Esophagus squamous epithelium (tissue), 4 donors: ENCODE results near the gene MROH2A.
A peak's percentile ranks its signal among the peaks of the same experiment; 100 is the strongest.

Experiments used
- CTCF ChIP-seq, 6 experiments: fragments of 450-650 bp in 4 of 6; fragments of 200-600 bp in 2 of 6; sonication (generic) in 2 of 6; IDR thresholded peaks; one replicate each; pipeline ENCODE4 v1.5.1; 2016 to 2019; ENCODE audit warnings: antibody characterized with exemption in 6 of 6, mild to moderate bottlenecking in 4 of 6, moderate library complexity in 4 of 6
- POLR2A ChIP-seq, 4 donors: fragments of 450-650 bp; IDR thresholded peaks; one replicate each; pipeline ENCODE4 v1.6.1; 2017; ENCODE audit warnings: antibody characterized with exemption in 4 of 4, mild to moderate bottlenecking in 4 of 4, moderate library complexity in 3 of 4

GRCh38 chr2:233832869-233833311, 54.8 kb downstream of the MROH2A start:
- TF ChIP-seq CTCF (IDR thresholded peaks at IDR 0.05) (peak in 5 of 6 experiments; percentile 29 to 50 (median 38)), POLR2A (IDR thresholded peaks at IDR 0.05) (no peak)
